Right hindlimb (tissue), 1 donor: ENCODE measurements around the gene ABCA7.
A peak's percentile ranks its signal among the peaks of the same experiment; 100 is the strongest.

ENCODE experiments used
- DNase-seq: peaks from one replicate; pipeline ENCODE4 v3.0.0-alpha.2; 2018

ABCA7 gene

GRCh38 chr19:1060689-1061088 lies 20.8 kb downstream of the ABCA7 start:
- no peak for DNase-seq

- DNase-seq = no peak
These were observed 22.1 kb downstream of the ABCA7 start for GRCh38 chr19:1061987-1062386.

- no peak for DNase-seq
These were observed 22.6 kb downstream of the ABCA7 start for GRCh38 chr19:1062387-1063029.

GRCh38 chr19:1063030-1063908 lies 23.4 kb downstream of the ABCA7 start:
- no peak for DNase-seq

GRCh38 chr19:1063909-1064660 lies 24.2 kb downstream of the ABCA7 start:
- DNase-seq = no peak

- peak; percentile 70 for DNase-seq
These were observed 25.0 kb downstream of the ABCA7 start for GRCh38 chr19:1064661-1065605.

- no peak for DNase-seq
These were observed 25.8 kb downstream of the ABCA7 start for GRCh38 chr19:1065606-1066109.

- DNase-seq = no peak
These were observed 26.4 kb downstream of the ABCA7 start for GRCh38 chr19:1066251-1066747.

GRCh38 chr19:1066748-1067340 lies 26.9 kb downstream of the ABCA7 start, which contains the start of gene ARHGAP45:
Gene ARHGAP45 (plus strand): TSS chr19:1067167. CDS start chr19:1067406, 239 bp downstream.
- no peak for DNase-seq

- no peak for DNase-seq
These were observed 27.5 kb downstream of the ABCA7 start for GRCh38 chr19:1067341-1067957.

- no peak for DNase-seq
These were observed 28.4 kb downstream of the ABCA7 start for GRCh38 chr19:1068009-1069001.

- DNase-seq = no peak
These were observed 29.3 kb downstream of the ABCA7 start for GRCh38 chr19:1069009-1069779.

GRCh38 chr19:1070576-1070930 lies 30.6 kb downstream of the ABCA7 start:
- no peak for DNase-seq

- no peak for DNase-seq
These were observed 31.3 kb downstream of the ABCA7 start for GRCh38 chr19:1070931-1071791.

GRCh38 chr19:1072371-1073015 lies 32.6 kb downstream of the ABCA7 start:
- no peak for DNase-seq

- no peak for DNase-seq
These were observed 33.4 kb downstream of the ABCA7 start for GRCh38 chr19:1073063-1073955.
